ENCODE data around the gene MPND.
"Not testable (repeated sequence)": the region's sequence is repeated elsewhere in the genome, so short reads cannot be mapped to it uniquely, and the experiment has no call there.

MPND gene

DNA sequence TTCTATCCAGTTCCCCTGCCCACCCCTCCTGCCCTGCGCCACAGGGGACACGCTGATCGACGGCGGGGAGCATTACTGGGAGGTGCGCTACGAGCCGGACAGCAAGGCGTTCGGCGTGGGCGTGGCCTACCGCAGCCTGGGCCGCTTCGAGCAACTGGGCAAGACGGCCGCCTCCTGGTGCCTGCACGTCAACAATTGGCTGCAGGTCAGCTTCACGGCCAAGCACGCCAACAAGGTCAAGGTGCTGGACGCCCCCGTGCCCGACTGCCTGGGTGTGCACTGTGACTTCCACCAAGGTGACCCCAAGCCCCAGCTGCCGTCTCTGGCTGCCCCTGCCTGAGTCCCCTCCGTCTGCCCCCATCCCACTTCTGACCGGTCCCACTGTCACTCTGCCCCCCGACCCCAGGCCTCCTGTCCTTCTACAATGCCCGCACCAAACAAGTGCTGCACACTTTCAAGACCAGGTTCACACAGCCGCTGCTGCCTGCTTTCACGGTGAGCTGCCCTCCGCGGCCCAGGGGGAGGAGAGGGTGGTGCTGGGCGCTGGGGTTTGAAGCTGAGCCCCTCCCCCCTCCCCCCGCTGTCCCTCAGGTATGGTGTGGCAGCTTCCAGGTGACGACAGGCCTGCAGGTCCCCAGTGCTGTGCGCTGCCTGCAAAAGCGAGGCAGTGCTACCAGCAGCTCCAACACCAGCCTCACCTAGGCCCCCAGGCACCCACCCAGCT, 20.3 kb upstream of the MPND start:
- no peak for DNase-seq

DNA sequence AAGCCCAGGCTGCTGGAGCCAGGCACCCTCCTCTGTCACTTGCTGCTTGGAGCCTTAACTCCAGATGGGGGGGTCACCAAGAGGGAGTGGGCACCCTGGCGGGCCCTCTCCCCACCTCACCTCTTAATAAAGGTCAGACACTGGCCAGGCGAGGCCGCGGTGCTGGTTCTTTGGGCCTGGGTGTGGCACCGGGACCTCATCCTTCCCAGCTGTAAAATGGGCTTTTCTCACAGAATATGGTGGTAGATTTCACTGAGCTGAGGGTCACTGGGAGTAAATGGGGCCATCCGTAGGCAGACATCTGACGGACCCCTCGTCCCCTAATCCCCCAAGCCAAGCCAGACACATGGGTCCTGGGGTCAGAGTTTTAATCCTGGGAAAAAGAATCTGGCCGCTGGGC, 19.7 kb upstream of the MPND start:
- no peak for DNase-seq

DNA sequence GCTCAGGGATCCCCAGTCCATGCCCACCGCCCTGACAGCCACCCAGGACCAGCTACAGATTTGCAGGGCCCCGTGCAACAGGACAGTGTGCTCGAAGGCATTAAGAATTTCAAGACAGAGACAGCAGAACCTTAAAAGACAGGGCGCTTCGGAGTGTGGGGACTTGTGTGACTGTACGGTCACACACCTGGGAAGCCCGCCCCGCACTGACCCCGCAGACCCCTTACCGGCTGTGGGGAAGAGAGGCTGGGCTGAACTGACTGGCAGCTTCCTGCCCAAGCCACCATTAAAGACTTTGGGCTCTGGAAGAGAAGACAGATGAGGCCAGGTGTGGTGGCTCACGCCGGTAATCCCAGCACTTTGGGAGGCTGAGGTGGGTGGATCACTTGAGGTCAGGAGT, 19.1 kb upstream of the MPND start:
- no peak for DNase-seq

- DNase-seq = no peak
Measured at GRCh38 chr19:4326215-4326836, 17.0 kb upstream of the MPND start.

GRCh38 chr19:4326837-4327251, 16.5 kb upstream of the MPND start:
- DNase-seq = no peak

DNA sequence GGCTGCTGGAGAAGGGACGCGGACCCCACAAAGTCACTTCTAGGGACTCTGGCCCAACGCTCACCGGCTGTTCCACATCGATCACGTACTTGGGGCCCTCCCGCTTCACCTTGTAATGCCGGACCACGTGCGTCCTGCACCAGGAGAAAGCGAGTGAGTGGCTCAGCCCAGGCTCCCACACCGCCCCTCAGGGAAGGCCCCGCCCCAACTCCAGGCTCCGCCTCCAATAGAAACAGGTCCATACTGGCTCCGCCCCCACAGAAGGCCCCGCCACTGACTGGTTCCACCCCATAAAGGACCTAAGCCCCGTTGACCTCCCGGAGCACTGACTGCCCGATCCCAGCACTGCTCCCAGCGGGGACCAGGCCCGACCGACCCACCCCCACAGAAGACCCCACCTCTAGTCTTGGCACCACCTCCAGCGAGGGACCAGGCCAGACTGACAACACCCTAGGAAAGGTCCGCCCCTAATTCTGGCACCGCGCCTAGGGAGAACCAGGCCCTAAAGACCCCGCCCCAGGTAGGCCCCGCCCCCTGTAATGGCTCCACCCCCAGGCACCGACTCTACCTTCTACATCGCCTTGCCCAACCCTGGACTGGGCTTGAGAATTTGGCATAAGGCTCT, 16.0 kb upstream of the MPND start:
- DNase-seq = peak; percentile 65

GRCh38 chr19:4327877-4328242, 15.5 kb upstream of the MPND start:
- no peak for DNase-seq

DNA sequence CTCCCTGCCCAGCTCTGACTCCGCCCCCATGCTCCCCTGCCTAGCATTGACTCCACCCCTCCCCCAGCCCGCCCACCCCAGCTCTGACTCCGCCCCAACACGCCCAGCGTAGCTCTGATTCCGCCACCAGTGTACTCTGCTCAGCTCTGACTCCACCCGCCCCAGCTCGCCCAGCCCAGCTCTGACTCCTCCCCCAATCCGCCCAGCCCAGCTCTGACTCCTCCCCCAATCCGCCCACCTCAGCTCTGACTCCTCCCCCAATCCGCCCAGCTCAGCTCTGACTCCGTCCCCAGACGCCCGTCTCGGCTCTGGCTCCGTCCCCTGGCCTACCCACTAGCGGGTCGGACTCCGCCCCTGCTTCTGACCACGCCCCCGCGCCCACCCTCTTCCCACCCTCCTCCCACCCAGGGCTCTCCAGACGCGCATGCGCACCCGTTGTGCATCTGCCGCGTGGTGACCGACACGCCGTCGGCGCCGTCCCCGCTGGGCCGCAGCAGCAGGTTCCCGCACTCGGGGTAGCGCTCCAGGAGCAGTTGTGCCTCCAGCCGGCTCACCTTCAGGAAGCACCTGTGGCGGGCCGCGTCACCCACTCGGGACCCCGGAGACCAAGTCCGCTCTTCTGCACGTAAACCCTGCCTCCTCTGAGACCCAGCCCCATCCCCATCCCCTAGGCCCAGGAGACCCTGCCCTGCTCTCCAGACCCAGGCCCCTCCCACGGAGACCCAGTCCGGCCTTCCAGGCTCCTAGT, 14.9 kb upstream of the MPND start:
- peak; percentile 92 for DNase-seq

GRCh38 chr19:4328991-4329681, 14.2 kb upstream of the MPND start:
- DNase-seq = peak; percentile 34

DNA sequence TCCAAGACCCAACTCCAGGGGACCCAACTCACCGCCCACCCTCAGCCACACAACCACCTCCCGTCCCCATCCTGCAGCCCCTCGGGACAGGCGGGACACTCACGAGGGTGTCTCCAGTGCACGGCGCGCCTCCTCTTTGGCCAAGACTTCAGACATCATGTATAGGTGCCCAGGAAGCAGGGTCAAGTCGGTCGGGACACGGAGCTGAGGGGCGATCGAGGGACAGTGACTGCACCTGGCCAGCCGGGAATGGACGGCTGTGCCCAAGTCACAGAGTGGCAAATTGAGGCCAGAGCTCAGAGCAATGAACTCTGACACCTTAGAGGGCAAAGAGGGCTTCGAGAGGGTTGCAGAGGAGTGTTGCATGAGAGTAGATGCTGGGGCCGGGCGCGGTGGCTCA, 13.5 kb upstream of the MPND start:
- DNase-seq = no peak

DNA sequence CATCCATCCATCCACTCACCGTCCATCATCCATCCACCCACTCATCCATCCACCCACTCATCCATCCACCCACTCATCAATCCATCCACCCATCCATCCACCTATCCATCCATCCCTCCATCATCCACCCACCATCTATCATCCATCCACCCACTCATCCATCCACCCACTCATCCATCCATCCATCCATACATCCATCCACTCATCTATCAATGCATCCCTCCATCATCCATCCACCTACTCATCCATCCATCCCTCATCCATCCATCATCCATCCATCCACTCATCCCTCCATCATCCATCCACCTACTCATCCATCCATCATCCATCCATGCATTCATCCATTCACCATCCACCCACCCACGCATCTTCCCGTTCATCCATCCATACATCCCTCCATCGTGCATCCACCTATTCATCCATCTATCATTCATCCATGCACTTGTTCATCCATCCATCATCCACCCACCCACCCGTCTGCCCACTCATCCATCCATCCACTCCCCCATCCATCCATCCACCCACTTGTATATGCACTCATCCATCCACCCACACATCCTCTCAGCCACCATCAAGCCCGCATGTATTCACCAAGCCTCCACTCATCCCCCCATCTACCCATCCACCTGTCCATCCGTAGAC, 8.3 kb upstream of the MPND start:
- no peak for DNase-seq

- no peak for DNase-seq
Measured at GRCh38 chr19:4337906-4338440, 5.4 kb upstream of the MPND start.

DNA sequence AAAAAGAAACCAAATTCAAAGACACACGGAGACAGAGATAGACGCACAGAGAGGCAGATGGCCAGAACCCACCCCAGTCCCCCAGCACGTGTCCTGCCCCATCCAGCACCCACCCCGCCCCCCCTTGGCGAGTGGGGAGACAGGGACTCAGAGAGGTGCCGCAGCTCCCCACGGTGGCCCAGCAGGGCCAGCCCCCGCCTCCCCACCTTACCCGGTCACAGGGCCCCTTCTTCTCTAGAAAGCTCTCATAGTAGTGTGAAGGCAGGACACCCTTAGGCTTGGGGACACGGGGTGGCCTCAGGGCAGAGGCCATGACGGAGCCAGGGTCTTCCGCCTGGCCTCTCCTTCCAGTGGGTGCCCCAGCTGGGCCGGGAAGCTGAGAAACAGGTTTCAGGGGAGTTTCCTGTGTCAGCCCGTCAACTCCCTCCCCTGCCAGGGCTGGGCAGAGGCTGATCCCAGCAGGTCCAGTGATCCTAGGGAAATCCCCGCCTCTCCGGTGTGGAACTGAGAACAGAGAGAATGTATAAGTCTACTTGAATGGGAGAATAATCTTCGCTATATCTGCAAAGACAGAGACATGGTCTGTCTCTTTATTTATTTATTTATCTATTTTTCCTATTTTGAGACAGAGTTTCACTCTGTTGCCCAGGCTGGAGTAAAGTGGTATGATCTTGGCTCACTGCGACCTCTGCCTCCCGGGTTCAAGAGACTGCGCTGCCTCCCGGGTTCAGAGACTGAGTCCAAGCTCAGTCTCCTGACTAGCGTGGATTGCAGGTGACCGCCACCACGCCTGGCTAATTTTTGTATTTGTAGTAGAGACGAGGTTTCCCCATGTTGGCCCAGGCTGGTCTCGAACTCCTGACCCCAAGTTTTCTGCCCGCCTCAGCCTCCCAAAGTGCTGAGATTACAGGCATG, 4.7 kb upstream of the MPND start, which contains the start of gene STAP2:
Gene STAP2, minus strand, starts transcription at position 387 of the 915 bp plus-strand sequence. Its CDS starts 74 bp downstream, at position 313.
- peak; percentile 44 for DNase-seq

- DNase-seq = no peak
Measured at GRCh38 chr19:4342314-4342614, 1.1 kb upstream of the MPND start.

GRCh38 chr19:4342615-4343369, 570 bp upstream of the MPND start:
- DNase-seq = peak; percentile 93

DNA sequence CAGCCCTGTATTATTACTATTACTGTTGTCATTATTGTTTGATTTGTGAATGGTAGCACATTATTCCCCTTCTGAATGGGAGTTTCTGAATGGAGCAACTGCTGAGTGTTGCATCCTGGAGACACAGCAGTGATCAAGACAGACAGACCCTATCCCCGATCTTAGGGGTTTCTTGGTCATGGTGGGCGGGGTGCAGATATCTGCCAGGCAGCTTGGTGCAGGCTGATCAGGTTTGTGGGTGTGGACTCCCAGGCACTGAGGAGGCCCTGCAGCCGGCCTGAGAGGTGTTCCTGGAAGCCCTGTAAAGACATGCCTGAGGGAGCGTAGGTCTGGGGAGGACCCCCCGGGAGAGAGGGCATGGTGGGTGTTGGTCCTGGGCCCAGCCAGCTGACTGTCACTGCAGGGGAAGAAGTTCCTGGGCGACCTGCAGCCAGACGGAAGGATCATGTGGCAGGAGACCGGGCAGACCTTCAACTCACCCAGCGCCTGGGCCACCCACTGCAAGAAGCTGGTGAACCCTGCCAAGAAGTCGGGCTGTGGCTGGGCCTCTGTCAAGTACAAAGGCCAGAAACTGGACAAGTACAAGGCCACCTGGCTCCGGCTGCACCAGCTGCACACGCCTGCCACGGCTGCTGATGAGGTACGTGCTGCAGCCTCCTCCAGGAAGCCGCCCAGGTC, 2.1 kb downstream of the MPND start:
- no peak for DNase-seq

- DNase-seq = no peak
Measured at GRCh38 chr19:4346020-4346383, 2.6 kb downstream of the MPND start.

- no peak for DNase-seq
Measured at GRCh38 chr19:4347521-4347920, 4.2 kb downstream of the MPND start.

DNA sequence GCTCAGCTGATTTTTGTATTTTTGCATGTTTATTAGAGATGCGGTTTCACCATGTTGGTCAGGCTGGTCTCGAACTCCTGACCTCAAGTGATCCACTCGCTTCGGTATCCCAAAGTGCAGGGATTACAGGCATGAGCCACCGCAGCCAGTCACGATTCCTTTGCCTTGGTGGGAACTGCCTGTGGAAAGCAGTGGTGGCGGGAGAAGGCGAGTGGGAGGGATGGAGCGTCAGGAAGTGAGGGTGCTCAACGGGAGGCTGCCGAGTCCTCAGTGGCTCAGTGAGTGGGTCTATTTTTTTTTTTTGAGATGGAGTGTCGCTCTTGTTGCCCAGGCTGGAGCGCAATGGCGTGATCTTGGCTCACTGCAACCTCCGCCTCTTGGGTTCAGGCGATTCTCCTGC, 5.9 kb downstream of the MPND start:
- DNase-seq = not testable (repeated sequence)

DNA sequence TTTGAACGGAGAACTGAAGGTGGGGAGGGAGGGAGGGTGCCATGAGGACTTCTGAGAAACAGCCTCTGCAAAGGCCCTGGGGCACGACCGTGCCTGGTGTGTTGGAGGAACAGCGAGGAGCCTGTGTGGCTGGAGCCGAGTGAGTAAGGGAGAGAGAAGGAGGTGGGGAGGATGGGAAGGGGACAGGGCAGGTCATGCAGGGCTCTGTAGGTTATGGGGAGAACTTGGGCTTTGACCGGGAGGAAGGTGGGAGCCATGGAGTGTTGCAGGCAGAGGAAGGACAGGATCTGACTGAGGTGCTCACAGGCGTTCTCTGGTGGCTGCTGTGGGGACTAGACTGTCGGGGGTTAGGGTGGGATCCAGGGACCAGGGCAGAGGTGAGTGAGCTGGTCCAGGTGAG, 6.7 kb downstream of the MPND start:
- no peak for DNase-seq
